Measurements from ENCODE around the gene LRMDA.

Gene LRMDA

DNA sequence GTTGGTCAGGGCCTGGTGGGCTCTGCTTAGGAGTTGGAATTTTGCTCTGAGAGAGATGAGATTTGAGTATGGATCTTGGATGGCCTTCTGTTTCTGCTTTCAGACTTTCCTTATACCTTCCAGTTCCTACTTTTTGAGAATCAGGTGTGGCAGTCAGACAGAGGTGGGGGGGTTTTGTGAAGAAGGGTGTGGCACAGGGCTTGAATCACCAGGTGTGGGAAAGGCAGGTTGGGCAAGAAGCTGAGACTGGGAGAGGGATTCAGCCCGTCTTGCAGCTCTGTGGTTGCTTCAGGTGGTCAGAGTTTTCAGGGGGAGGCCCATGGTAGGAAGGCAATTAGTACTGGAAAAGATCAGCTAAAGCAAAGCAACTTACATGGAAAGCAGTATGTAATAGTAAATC lies 340.2 kb downstream of the LRMDA start:
- no peak overlapping the region for H3K4me3 ChIP-seq (ENCODE audit: low read length)
- TF ChIP-seq ZNF274 (IDR thresholded peaks at IDR 0.05; ENCODE audit: low read depth, low read length) = no peak

DNA sequence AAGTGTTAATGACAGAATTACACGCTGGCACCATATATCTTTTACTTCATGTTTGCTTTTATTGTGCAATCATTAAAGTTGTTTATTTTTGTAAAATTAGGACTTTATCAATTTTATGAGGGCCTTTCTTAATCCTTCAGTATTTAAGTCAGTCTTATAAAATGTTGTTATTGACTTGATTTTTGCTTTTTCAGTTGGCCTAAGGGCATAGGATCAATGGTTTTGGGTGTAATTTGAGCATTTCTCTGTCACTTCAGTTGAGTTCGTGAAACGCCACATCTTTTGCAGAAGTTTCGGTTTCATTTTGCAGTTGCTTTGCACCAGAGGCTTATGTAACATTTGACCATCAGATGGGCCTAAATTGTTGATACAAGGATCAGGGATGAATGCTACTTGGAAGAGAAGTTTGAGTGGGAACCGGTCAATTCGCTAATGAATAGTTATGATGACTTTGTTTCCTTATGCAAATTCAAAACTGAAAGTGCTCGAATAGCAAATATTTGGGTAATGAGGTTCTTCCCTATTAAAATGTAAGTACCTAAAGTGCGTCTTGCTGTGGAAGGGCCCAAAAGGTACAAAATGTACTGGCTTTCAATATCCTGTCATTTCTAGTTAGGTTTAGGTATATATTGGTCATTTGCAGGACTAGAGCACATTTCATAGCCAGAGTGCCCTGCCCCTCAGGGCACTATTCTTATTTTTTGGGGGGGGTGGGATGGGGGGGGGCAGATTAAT lies 340.9 kb downstream of the LRMDA start:
- TF ChIP-seq ZNF274 (IDR thresholded peaks at IDR 0.05; ENCODE audit: low read depth, low read length) = no peak
- no peak overlapping the region for H3K4me3 ChIP-seq (ENCODE audit: low read length)

DNA sequence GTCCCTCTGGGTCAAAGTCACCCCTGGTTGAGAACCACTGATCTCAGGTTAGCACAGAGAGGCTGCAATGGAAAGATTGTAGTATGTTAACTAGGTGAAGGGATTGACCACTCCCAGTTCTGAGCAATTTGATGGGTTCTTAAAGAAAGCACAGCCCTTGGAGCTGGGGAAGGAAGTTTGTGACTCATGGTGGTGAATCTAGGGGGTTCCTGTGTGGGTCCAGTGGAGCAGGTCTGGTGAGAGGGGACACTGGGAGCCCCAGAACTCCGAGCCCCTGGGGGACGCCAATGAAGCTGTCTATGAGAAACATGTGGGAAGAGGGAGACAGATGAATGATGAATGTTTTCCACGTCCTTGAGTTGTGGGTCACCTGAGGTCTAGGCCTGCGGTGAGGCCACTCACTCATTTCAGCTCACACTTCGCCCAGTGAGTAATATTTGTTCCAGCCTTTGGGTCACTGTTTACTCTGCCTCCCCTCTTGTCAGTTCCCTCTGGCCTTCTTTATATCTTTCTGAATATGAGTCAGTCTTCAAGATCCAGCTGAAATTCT lies 341.9 kb downstream of the LRMDA start:
- no peak for TF ChIP-seq ZNF274 (IDR thresholded peaks at IDR 0.05; ENCODE audit: low read depth, low read length)

DNA sequence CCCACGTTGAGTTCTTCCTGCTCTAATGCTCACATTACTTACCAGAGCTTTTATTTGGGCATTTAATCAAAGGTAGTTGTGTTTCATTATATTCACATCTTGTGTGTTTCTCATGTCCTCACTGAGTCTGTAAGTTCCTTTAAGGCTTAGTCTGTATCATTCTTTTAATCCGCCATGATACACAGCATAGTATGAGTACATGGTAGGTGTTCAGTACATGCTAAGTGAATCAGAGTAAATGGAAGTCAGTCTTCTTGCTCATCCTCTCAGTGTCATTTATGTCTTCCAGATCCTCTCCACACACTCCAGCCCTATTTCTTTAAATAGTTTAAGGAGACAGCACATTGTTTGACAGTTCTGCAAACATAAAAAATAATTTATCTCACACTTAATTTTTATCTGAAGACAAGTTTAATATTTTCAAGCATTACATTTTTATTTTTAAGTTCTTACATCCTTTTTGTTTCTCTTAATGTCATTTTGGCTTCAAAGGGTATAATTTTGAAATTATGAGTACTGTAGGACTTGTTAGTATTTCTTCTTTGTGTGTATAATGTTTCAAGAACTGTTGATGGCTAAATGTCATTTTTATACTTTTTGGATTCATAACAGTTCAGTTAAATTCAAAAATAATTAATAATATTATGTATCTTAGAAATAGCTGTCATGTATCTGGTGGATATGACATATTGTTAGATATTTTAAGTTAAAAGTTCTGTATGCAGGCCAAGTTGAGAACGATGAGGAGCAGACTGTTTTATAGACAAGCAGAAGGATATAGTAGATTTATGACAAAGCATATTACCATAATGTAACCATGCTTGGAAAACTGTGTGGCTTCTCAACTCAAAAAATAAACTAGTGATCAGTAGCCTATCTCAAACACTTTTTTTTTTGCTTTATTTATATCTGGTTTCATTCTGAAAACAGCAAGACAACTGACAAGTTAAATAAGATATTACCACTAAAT lies 342.7 kb downstream of the LRMDA start:
- no peak for TF ChIP-seq ZNF274 (IDR thresholded peaks at IDR 0.05; ENCODE audit: low read depth, low read length)
- no peak overlapping the region for H3K4me3 ChIP-seq (ENCODE audit: low read length)

More for the DNA sequence above, 341.9 kb downstream of the LRMDA start:
- H3K4me3 ChIP-seq (ENCODE audit: low read length) = no peak overlapping the region

DNA sequence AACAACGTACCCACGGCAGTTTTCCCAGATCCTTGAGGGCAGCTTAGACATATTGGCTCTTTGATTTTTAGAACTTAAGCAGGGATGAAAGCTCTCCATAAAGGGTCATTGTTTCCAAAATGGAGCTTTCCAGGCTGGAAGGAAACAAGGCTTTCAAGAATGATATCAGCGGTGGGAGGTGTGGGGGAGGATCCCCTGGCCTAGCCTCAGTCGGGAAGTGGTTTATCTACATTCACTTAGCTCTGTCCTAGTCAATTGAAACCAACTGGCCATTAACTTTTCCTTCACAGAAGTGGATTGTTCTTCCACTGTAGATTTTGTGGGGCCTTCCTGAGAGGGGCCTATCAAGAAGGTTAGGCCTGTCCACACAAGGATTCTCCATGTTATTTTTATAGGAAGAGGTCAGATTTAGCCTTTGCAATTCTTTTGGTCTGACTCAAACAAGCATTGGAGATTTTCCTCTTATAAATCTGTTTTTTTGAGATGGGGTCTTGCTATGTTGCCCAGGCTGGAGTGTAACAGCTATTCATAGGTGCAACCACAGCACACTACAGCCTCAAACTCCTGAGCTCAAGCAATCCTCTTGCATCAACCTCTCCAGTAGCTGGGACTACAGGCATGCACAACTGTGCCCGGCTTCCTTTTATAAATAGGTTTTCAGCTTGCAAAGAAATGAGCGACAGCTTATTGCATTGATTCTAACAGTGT lies 343.5 kb downstream of the LRMDA start:
- TF ChIP-seq ZNF274 (IDR thresholded peaks at IDR 0.05; ENCODE audit: low read depth, low read length) = no peak
- no peak overlapping the region for H3K4me3 ChIP-seq (ENCODE audit: low read length)

DNA sequence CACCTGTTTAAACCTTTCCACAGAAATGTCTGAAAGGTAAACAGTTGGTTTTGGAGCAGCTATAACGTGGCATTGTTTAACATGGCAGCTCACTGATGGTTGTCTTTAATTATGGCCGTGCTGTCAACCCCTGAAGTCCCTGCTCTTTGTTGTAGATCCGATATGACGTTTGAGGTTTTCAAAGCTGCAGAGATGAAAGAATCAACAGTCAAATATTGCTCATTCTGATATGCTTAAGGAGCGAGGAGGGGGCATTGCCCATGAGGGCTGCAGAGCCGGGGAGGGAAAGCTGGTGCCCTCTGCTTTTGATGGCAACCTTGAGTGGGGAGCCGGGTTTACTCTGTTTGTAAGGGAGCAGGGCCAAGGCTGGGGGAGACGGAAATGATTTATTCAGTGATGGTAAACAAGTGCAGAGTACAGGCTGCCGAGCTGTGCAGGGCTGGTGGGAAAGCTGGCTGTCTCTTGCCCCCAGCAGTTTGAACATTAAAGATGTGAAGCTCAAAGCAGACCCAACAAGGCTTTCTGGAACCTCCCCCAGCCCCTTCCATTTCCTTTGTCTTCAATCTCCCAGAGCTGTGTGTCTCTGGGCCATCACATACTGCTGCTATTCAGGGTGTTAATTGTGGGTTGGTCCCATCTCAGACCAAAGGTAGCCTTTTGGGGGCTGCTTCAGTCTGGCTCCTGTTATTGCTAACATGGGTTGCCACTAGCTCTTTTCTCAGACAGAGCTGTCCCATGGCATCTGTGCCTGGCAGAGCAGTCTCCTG lies 345.5 kb downstream of the LRMDA start:
- no peak for TF ChIP-seq ZNF274 (IDR thresholded peaks at IDR 0.05; ENCODE audit: low read depth, low read length)
- no peak overlapping the region for H3K4me3 ChIP-seq (ENCODE audit: low read length)

DNA sequence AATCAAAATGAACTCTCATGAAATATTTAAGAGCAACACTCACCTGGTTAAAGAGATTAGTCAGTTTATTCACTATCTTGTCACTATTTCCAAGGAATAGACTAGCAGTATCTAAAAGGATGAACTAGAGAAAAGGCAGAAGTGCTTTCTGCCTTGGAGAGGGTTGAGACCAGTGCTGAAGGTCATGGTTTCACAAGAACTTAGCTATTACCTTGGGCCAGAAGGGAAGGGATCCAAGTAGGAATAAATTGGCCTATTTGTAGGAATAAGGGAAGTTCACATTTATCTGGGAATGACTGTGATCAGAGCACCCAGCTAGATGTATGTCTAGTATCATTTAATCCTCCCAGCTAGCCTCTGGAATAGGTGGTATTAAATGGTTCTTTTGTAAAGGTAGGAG lies 347.2 kb downstream of the LRMDA start:
- TF ChIP-seq ZNF274 (IDR thresholded peaks at IDR 0.05; ENCODE audit: low read depth, low read length) = no peak
- no peak overlapping the region for H3K4me3 ChIP-seq (ENCODE audit: low read length)

DNA sequence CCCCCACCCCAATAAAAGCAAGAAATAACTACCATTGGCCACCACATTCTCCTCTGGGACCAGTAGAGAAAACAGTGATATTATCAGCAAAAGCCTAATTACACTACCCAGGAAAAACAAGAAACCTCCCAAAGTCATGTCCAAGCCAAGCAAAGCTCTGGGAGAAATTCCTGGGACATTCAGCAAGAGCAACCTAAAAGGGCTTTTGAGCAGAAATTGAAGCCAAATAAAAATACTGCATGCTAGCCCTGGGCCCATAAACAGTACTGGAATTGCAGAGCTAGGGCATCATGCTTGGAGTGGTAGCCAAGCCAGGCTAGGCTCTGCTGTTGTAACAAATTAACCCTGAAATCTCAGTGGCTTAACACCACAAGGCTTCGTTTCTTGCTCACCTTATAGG lies 347.9 kb downstream of the LRMDA start:
- TF ChIP-seq ZNF274 (IDR thresholded peaks at IDR 0.05; ENCODE audit: low read depth, low read length) = no peak
- H3K4me3 ChIP-seq (ENCODE audit: low read length) = no peak overlapping the region

DNA sequence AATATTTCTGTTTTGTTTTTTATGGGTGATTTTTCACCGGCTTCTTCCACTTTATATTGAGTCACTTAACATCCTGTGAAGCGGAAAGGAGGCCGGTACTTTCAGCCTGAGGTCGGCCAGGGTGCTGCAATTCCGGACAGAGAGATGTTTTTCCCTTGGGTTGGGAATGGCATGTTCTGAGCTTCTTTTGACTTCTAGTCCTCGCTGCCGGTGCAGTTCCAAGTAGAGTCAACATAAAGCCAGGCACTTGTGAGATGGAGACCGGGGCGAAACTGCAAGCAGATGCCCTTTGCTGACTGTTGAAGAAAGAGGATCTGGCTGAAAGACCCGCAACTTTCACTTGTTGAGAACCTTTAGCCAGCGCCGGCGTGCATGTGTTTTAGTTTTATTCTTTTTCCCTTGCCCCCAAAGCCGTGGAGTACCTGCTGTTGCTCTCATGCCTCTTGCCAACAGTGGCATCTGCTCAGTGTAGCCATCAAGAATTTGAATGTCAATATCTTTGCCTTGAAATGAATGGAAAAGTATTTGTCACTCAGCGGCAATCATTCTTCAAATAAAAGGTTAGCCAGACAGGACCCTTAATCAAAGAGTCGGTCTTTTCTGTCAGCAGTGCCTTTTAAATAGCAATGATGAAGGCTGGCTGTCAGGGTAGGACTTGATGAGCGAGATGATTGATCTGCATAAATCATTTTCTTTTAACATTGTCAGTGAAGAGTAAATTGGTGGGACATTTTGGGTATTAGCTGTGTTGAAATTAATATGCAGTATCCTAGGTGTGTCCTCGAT lies 351.2 kb downstream of the LRMDA start:
- TF ChIP-seq ZNF274 (IDR thresholded peaks at IDR 0.05; ENCODE audit: low read depth, low read length) = no peak
- no peak overlapping the region for H3K4me3 ChIP-seq (ENCODE audit: low read length)

DNA sequence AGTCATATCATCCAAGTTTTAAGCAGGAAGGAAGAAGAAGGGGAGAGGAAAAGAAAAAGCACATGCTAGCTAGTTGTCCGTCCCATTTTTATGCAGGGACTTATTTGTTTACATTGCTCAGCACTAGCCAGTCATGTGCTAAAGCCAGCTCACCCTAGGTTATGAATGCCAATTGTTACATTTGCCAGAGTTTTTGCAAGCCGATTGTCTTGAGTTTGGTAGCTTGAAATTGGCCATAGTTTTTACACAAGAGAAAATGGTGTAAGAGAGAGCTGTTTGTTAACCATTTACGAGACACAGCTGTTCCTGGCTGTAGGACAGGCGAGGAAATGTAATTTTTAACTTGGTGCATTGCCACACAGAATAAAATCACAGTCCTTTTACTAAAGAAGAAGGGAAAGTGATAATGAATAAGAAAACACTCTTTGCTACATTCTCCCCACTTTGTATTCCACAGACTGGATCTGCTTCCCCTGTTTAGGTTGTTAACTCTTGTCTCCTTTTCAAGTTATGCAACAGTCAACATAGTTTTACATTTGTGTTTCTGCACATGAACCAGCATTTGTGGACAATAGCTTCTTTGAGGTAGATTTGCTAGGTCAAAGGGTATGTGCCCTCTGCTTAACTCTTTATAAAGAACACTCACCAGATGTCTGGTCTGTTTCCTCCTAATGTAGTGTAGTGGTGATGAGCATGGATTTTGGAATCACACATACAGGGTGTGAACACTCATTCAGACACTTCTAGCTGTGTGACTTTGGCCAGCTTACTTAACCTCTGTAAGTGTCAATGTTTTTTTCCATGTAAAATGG lies 357.2 kb downstream of the LRMDA start:
- H3K4me3 ChIP-seq (ENCODE audit: low read length) = no peak overlapping the region
- no peak for TF ChIP-seq ZNF274 (IDR thresholded peaks at IDR 0.05; ENCODE audit: low read depth, low read length)

DNA sequence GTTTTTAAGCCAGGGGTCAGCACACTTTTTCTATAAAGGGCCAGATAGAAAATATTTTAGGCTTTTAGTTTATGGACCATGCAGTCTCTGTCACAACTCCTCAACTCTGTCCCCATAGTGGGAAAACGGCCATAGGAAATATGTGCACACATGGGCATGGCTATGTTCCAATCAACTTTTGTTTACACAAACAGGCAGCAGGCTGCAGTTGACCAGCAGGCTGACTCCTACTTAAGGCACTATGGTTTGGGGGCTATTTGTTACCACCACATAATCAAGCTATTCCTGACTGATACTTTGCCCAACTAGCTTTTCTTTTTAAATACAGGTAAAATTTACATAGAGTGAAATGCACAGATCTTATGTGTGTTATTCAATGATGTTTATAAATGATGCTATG lies 362.4 kb downstream of the LRMDA start:
- no peak for TF ChIP-seq ZNF274 (IDR thresholded peaks at IDR 0.05; ENCODE audit: low read depth, low read length)
- no peak overlapping the region for H3K4me3 ChIP-seq (ENCODE audit: low read length)

DNA sequence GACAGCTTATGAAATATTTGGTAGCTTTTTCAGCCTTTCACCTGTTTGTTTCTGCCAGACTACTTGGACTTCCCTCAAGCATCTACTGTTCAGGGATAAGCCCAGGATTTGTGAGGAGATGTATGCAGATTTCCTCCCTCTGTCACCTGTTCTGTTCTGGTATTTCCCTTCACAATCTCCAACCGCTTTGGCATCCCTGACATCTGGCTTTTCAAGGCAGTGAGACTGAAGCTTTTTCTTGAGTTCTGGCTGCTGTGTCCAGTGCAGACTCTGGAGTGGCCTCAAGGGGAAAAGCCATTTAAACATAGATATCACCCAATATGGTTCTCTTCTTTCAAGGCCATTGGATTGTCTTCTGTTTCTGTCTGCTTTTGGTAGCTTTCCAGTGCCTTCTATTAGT lies 369.7 kb downstream of the LRMDA start:
- TF ChIP-seq ZNF274 (IDR thresholded peaks at IDR 0.05; ENCODE audit: low read depth, low read length) = no peak
- H3K4me3 ChIP-seq (ENCODE audit: low read length) = no peak overlapping the region

All from GM08714 (cell line).